Heart left ventricle (tissue), 13 donors: Measurements from ENCODE around the gene AFMID.

Experiments used
- CTCF ChIP-seq, 12 donors: fragments of 200-600 bp; sonication (generic) in 4 of 12; IDR thresholded peaks; one replicate each; pipeline versions ENCODE4 v1.5.0 to v1.8.0; 2018 to 2022; ENCODE audit warnings: antibody characterized with exemption in 12 of 12, mild to moderate bottlenecking in 5 of 12
- POLR2A ChIP-seq, 2 donors: fragments of 450-650 bp; IDR thresholded peaks; one replicate each; pipeline ENCODE4 v1.6.1; 2017; ENCODE audit warnings: antibody characterized with exemption in 2 of 2, mild to moderate bottlenecking in 2 of 2, moderate library complexity in 2 of 2
- donor health status: ischemic (EF 13 %, LVEDD 7.1; RV severe dilation, severe dysfunction).
- donor health status: DM: no; HTN: yes; CAD: no.
- donor health status: DM: no; HTN: no; CAD: no.
- donor health status: ischemic (EF 25% LVEDD 6.9; RV normal size, moderate dysfunction).
- donor health status: ischemic (EF 25% LVEDD 5.7; RV mildly dilated, moderate dysfunction).
- donor health status: ischemic (EF 35%, LVEDD 5.7; RV mildly dilated, moderate dysfunction).
- donor health status: nonischemic (EF 11% LVEDD 7.7; RV severe dilation, severe dysfunction).
- donor health status: DM: yes; HTN: yes; CAD: no.
- donor health status: PGD.
- donor health status: ischemic (EF 29% LVEDD 5.4; RV normal size, mild dysfunction).
- donor health status: nonischemic (EF 23%, LVEDD 6.1; RV moderate dilation, normal function).

GRCh38 chr17:78166416-78166815 is 20.7 kb upstream of the AFMID start:
- TF ChIP-seq CTCF (IDR thresholded peaks at IDR 0.05) = no peak
- no peak for TF ChIP-seq POLR2A (IDR thresholded peaks at IDR 0.05)
